ENCODE results near the gene LIME1. TPM values are rescaled to one million over a fixed set of nuclear protein-coding genes. Genes with fewer than 3 reads are reported as not detected.

The LIME1 gene
- total RNA-seq, 1 experiment from 2014 or later, result 4.5 TPM

DNA sequence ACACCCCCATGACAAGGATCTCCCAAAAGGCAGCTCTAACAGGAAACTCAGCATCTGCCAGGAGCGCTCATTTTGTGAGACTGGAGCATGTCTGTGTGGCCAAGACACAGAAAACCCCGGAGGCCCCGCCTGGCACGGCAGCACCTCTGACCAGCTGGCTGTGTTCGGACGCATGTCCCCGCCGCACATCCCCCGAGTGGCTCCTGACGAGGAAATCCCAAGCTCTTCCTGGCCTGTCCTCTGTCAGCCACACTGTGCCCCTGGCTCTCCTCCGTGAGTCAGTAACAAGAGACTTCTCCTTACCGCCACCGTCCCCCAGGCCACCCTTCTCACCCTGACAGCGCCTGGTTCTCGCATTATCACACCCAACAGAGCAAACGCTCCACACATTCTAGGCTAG lies 17.5 kb downstream of the LIME1 start:
- Mint-ChIP-seq H3K36me3 (no peaks in the 10 kb centered on the region), H3K4me1 (peaks cover 10% of the 10 kb centered on the region), H3K27me3 (ENCODE audit: low read depth) (no peaks in the 10 kb centered on the region), H3K9me3 (peaks cover 1% of the 10 kb centered on the region; the same call in 1 of the 2 replicates), H3K4me3 (no peak overlapping the region), H3K27ac (no peak overlapping the region; the same call in 1 of the 2 replicates)
- TF ChIP-seq, protein P1, sequence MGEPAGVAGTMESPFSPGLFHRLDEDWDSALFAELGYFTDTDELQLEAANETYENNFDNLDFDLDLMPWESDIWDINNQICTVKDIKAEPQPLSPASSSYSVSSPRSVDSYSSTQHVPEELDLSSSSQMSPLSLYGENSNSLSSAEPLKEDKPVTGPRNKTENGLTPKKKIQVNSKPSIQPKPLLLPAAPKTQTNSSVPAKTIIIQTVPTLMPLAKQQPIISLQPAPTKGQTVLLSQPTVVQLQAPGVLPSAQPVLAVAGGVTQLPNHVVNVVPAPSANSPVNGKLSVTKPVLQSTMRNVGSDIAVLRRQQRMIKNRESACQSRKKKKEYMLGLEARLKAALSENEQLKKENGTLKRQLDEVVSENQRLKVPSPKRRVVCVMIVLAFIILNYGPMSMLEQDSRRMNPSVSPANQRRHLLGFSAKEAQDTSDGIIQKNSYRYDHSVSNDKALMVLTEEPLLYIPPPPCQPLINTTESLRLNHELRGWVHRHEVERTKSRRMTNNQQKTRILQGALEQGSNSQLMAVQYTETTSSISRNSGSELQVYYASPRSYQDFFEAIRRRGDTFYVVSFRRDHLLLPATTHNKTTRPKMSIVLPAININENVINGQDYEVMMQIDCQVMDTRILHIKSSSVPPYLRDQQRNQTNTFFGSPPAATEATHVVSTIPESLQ (CRISPR knock-in tag; IDR thresholded peaks at IDR 0.05), result no peak
- ATAC-seq (no peak), DNase-seq (ENCODE audit: low spot score) (no peak)
- CTCF ChIA-PET, result interaction anchor here (0.9 to 2.9 kb wide), 2 partner anchors 21 to 32 kb away, joined by 3 to 14 read pairs; no protein-coding TSS in a partner anchor
- POLR2A ChIA-PET, result interaction anchor here (0.6 kb wide), 1 partner anchor 18 kb away, joined by 3 read pairs; the partner anchor contains the start of gene LIME1

DNA sequence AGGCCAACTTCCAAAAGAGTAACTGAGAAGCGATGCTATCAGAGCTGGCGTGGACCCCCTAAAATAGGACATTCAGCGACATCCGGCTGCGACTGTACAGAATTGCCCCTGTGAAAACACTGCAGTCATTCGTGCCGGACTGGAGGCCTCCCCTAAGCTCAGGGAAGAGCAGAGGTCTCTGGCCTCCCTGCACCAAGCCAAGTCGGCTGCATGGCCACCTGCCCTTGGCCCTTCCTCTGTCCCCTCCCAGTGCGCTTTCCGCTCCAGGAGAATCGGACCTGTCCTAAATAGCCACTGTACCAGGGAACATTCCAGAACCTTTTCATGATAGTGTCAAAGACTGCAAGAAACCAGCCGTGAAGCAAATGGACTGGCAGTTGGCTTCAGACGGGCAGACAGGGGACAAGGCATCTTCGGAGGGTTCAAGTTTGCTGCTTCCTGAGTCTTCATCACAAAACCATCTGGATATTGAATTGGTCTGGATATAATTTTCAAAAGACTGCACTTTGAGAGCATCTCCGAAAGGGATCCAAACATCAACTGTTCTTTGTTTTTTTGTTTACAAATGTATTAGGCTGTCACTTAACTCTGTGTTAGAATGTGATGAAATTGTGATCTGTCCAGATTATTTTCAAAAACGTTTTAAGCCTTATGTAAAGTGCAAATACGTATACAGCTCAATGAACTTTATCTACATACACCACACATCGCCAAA lies 19.6 kb downstream of the LIME1 start:
- peaks cover 7% of the 10 kb centered on the region; the same call in 1 of the 2 replicates for H3K36me3 Mint-ChIP-seq
- TF ChIP-seq, protein P2, sequence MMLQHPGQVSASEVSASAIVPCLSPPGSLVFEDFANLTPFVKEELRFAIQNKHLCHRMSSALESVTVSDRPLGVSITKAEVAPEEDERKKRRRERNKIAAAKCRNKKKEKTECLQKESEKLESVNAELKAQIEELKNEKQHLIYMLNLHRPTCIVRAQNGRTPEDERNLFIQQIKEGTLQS (CRISPR knock-in tag; conservative IDR thresholded peaks at IDR 0.05), result no peak
- no peak for TF ChIP-seq NR2C2 (CRISPR knock-in tag; IDR thresholded peaks at IDR 0.05)
- TF ChIP-seq, protein P3, sequence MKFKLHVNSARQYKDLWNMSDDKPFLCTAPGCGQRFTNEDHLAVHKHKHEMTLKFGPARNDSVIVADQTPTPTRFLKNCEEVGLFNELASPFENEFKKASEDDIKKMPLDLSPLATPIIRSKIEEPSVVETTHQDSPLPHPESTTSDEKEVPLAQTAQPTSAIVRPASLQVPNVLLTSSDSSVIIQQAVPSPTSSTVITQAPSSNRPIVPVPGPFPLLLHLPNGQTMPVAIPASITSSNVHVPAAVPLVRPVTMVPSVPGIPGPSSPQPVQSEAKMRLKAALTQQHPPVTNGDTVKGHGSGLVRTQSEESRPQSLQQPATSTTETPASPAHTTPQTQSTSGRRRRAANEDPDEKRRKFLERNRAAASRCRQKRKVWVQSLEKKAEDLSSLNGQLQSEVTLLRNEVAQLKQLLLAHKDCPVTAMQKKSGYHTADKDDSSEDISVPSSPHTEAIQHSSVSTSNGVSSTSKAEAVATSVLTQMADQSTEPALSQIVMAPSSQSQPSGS (CRISPR knock-in tag; IDR thresholded peaks at IDR 0.05; ENCODE audit: borderline replicate concordance, low read depth), result no peak
- TF ChIP-seq ESRRA (CRISPR knock-in tag; IDR thresholded peaks at IDR 0.05; ENCODE audit: borderline replicate concordance), result no peak
- TF ChIP-seq, protein P4, sequence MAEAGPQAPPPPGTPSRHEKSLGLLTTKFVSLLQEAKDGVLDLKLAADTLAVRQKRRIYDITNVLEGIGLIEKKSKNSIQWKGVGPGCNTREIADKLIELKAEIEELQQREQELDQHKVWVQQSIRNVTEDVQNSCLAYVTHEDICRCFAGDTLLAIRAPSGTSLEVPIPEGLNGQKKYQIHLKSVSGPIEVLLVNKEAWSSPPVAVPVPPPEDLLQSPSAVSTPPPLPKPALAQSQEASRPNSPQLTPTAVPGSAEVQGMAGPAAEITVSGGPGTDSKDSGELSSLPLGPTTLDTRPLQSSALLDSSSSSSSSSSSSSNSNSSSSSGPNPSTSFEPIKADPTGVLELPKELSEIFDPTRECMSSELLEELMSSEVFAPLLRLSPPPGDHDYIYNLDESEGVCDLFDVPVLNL (CRISPR knock-in tag; IDR thresholded peaks at IDR 0.05; ENCODE audit: borderline replicate concordance, low read depth), result no peak
- no peak for TF ChIP-seq ZNF138 (CRISPR knock-in tag; conservative IDR thresholded peaks at IDR 0.05)
- TF ChIP-seq, protein P5, sequence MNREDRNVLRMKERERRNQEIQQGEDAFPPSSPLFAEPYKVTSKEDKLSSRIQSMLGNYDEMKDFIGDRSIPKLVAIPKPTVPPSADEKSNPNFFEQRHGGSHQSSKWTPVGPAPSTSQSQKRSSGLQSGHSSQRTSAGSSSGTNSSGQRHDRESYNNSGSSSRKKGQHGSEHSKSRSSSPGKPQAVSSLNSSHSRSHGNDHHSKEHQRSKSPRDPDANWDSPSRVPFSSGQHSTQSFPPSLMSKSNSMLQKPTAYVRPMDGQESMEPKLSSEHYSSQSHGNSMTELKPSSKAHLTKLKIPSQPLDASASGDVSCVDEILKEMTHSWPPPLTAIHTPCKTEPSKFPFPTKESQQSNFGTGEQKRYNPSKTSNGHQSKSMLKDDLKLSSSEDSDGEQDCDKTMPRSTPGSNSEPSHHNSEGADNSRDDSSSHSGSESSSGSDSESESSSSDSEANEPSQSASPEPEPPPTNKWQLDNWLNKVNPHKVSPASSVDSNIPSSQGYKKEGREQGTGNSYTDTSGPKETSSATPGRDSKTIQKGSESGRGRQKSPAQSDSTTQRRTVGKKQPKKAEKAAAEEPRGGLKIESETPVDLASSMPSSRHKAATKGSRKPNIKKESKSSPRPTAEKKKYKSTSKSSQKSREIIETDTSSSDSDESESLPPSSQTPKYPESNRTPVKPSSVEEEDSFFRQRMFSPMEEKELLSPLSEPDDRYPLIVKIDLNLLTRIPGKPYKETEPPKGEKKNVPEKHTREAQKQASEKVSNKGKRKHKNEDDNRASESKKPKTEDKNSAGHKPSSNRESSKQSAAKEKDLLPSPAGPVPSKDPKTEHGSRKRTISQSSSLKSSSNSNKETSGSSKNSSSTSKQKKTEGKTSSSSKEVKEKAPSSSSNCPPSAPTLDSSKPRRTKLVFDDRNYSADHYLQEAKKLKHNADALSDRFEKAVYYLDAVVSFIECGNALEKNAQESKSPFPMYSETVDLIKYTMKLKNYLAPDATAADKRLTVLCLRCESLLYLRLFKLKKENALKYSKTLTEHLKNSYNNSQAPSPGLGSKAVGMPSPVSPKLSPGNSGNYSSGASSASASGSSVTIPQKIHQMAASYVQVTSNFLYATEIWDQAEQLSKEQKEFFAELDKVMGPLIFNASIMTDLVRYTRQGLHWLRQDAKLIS (CRISPR knock-in tag; IDR thresholded peaks at IDR 0.05; ENCODE audit: borderline replicate concordance), result no peak
- TF ChIP-seq, protein P6, sequence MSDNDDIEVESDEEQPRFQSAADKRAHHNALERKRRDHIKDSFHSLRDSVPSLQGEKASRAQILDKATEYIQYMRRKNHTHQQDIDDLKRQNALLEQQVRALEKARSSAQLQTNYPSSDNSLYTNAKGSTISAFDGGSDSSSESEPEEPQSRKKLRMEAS (CRISPR knock-in tag; IDR thresholded peaks at IDR 0.05), result no peak
- H3K27me3 Mint-ChIP-seq (ENCODE audit: low read depth), result no peaks in the 10 kb centered on the region
- H3K27ac Mint-ChIP-seq, result peak overlapping the region; percentile 19; the same call in 1 of the 2 replicates
- no peak overlapping the region for H3K4me3 Mint-ChIP-seq
- no peak for ATAC-seq
- peaks cover 9% of the 10 kb centered on the region for H3K4me1 Mint-ChIP-seq
- ChIA-PET POLR2A (no interaction called here), CTCF (interaction anchor here (2.9 kb wide), 1 partner anchor 19 kb away, joined by 14 read pairs; no protein-coding TSS in a partner anchor)
- no peak for DNase-seq (ENCODE audit: low spot score)
- H3K9me3 Mint-ChIP-seq, result peaks cover 10% of the 10 kb centered on the region; the same call in 1 of the 2 replicates

DNA sequence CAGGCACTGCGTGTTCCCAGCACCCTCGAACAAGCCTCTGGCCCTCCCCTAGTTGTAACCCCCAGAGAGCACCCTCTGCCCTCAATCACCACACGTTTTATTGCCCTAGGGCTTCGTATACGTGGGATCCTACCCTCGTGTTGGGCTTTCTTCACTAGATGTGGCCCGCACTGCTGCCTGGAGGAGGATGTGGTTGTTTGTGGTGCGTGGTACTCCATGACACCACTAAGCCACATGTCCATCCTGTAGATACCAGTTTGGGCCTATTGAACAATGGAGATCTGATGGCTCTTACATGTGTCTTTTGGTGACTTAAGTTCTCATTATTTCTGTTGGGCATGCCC lies 20.2 kb downstream of the LIME1 start:
- Mint-ChIP-seq H3K27me3 (ENCODE audit: low read depth) (no peaks in the 10 kb centered on the region), H3K9me3 (peaks cover 10% of the 10 kb centered on the region; the same call in 1 of the 2 replicates), H3K27ac (0 out of 2 replicates have a peak overlapping the region, but pooled peaks have one; percentile 21), H3K4me3 (no peak overlapping the region), H3K36me3 (peaks cover 7% of the 10 kb centered on the region; the same call in 1 of the 2 replicates), H3K4me1 (peaks cover 6% of the 10 kb centered on the region; the same call in 1 of the 2 replicates)
- DNase-seq (ENCODE audit: low spot score), result no peak
- no peak for TF ChIP-seq TEAD1 (CRISPR knock-in tag; IDR thresholded peaks at IDR 0.05)
- no peak for TF ChIP-seq ZNF121 (CRISPR knock-in tag; IDR thresholded peaks at IDR 0.05)
- no peak for TF ChIP-seq CBFB (CRISPR knock-in tag; IDR thresholded peaks at IDR 0.05; ENCODE audit: low read depth)
- TF ChIP-seq, protein P7, sequence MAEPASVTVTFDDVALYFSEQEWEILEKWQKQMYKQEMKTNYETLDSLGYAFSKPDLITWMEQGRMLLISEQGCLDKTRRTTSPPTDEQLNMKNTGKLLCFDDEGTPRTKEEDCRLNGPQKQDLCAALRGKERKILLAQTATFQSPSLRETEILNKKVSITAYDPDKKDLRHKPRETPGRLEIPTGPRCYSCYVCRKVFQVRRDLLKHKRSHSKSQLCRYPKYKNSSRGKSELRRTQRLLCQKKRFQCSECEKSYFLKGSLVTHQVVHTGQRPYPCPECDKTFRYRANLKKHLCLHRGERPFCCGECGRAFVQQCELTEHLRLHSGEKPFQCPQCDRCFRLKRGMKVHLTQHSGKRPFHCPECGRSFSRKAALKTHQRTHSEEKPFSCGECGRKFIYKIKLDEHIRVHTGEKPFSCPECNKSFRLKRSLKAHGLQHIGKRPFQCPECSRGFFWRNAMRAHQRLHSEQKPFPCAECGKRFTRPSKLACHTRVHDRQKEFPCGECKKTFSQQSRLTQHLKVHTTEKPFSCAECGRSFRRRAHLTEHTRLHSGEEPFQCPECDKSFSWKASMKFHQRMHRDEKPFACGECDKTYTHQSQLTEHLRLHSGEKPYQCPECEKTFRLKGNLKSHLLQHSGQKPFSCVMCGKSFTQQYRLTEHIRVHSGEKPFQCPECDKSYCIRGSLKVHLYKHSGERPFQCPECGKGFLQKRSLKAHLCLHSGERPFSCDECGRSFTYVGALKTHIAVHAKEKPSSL (CRISPR knock-in tag; conservative IDR thresholded peaks at IDR 0.05), result no peak
- no peak for TF ChIP-seq JAZF1 (CRISPR knock-in tag; IDR thresholded peaks at IDR 0.05)
- ChIA-PET CTCF (interaction anchor here (2.9 kb wide), 1 partner anchor 19 kb away, joined by 14 read pairs; no protein-coding TSS in a partner anchor), POLR2A (no interaction called here)
- no peak for ATAC-seq

All from WTC11 (cell line).